OCI-M2 (cell line): Measurements from ENCODE around the gene GLYATL1B.
"Not testable (repeated sequence)": the region's sequence is repeated elsewhere in the genome, so short reads cannot be mapped to it uniquely, and the experiment has no call there.

Experiments used
- DNase-seq: peaks from one replicate; lab custom pipeline; 2025; ENCODE audit not compliant: unreplicated experiment; lab: John Stamatoyannopoulos, UW

The GLYATL1B gene

GRCh38 chr11:59095972-59096575 lies 10.0 kb downstream of the GLYATL1B start:
- not testable (repeated sequence) for DNase-seq

DNA sequence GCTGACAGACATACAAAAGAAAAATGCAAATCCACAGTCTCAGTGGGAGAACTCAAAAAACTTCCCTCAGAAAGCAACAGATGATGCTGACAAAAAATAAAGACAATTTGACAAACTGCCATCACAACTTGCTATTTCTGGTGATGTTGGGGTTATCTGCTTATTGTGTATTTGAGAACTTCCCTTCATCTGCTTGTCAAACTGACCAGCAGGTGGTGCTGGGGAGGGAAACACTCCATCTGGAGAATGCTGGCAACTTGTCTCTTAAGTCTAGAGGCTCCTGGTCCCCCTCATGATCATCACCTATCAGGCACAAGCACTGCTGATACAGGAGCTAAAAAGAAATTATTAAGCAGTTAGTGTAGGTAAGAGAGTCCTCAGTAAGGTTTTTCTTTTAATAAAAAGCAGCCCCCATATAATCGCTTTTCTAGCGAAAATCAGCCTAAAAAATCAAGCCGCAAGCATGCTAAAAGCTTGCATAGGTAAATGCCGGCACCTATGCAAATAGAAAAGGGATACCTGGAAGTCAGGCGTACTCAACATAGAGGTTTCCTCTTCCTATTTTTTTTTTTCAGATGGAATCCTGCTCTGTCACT lies 11.1 kb downstream of the GLYATL1B start:
- DNase-seq: no peak

- not testable (repeated sequence) for DNase-seq
Measured at GRCh38 chr11:59097938-59098337, 11.8 kb downstream of the GLYATL1B start.

DNA sequence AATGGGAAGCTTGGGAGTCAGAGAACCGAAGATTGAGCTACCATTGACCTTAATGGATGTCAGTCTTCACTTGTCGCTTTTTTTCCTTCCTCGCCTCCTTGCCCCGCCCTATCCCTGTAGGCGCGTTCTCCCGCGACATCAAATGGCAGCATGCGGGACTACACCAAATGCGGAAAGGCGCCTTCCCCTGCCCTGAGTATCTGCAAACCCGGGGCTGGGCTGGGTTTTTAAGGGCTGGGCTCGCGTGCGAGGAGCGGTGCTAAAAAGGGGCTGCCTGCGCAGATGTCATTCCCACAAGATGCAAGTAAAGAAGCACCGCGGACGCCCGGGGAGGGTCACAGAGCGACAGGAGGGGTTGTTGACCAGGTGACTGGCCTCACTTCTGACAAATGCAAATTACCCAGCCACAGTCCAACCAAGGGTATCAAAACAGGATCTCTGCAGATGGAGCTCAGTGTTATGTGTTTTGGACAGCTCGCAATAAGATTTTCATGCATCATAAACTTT lies 16.2 kb downstream of the GLYATL1B start:
- no peak for DNase-seq

GRCh38 chr11:59106363-59107336 lies 20.5 kb downstream of the GLYATL1B start, which contains the start of gene FAM111B:
TSS of gene FAM111B (plus strand) at chr11:59107237. CDS start at chr11:59109626, 2,389 bp downstream.
- no peak for DNase-seq

- not testable (repeated sequence) for DNase-seq
Measured at GRCh38 chr11:59107721-59108120, 21.6 kb downstream of the GLYATL1B start.

GRCh38 chr11:59112494-59112893 lies 26.4 kb downstream of the GLYATL1B start:
- no peak for DNase-seq

DNA sequence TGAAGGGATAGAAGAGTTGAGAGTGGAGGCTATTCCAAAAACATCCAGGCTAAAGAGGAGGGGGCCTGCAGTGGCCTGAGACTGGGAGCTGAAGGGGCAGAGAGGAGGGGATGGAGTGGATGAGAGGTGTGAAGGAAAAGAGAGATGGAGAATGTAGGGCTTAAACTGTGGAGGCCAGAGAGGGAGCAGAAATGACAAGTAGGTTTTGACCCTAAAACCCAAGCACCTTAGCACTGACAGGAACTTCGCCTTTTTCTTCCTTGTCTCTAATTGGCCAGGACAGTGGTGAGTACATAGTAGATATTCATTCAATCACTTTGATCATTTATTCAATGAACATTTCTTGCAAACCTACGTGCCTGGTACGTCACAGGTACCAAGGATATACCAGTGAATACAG lies 28.2 kb downstream of the GLYATL1B start:
- no peak for DNase-seq

DNA sequence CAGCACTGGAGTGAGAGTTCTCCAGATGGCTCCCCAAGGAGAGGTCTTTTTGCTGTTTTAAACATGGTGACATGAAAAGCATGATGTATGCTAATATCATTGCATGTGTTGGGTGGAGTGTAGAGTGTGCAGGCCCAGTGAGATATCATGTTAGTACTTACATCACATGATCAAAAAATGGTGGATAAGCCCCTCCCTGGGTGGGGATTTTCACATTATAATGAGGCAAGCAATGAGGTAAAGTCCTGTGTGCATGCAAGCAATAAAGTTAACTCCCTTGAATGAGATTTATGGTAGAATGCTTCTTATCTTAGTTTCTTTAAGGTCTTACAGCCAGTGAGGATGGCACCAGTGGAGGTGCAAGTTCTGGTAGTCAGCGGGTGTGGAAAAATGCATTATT lies 29.4 kb downstream of the GLYATL1B start:
- DNase-seq: no peak

DNA sequence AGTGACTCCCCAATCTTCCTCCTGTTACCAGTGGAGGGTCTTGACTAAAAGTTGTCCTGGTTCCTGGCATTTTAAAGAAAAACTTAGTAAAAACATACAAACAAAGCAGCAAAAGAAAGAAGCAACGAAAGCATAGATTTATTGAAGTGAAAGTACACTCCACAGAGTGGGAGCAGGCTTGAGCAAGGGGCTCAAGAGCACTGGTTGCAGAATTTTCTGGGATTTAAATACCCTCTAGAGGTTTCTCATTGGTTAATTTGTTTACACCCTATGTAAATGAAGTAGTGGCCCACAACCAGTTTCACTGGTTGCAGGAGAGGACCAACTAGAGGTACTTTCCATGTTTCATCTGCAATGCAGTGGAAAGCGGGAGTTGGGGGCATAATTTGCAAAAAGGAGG lies 31.7 kb downstream of the GLYATL1B start:
- no peak for DNase-seq

- no peak for DNase-seq
Measured at GRCh38 chr11:59119826-59120225, 33.7 kb downstream of the GLYATL1B start.

- peak; percentile 30 for DNase-seq
Measured at GRCh38 chr11:59135648-59136461, 49.7 kb downstream of the GLYATL1B start.

DNA sequence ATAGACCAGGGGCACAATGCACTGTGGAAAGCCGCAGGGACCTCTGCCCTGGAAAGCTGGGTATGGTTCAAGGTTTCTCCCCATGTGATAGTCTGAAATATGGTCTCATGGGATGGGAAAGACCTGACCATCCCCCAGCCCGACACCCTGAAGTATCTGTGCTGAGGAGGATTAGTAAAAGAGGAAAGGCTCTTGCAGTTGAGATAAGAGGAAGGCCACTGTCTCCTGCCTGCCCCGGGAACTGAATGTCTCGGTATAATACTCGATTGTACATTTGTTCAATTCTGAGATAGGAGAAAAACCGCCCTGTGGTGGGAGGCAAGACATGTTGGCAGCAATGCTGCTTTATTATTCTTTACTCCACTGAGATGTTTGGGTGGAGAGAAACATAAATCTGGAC lies 50.4 kb downstream of the GLYATL1B start:
- not testable (repeated sequence) for DNase-seq

- DNase-seq: no peak
Measured at GRCh38 chr11:59137190-59137589, 51.1 kb downstream of the GLYATL1B start.

DNA sequence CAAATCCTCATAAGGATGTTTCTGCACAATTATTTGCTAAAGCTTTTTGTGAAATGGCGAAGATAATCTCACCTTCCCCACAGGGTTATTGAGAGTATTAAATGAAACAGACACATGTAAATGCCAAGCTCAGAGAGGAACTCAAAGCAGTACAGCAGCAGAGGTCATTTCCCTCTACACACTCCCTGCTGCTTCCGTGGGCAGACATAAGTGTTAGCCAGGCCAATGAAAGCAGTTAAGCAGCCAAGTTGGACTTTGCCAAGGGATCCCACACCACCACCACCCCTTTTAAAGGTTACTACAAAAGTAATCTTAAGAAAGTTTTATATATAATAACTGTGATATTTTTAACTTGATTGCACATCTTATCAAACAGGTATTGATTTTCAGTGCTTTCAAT lies 52.5 kb downstream of the GLYATL1B start:
- DNase-seq: no peak

- DNase-seq: no peak
Measured at GRCh38 chr11:59141191-59141590, 55.1 kb downstream of the GLYATL1B start.

GRCh38 chr11:59141673-59142460 lies 55.8 kb downstream of the GLYATL1B start:
- DNase-seq: no peak

GRCh38 chr11:59142530-59143507 lies 56.7 kb downstream of the GLYATL1B start, which contains the start of gene FAM111A:
TSS of gene FAM111A (plus strand) at chr11:59142856. CDS start at chr11:59148873, 6,017 bp downstream.
- no peak for DNase-seq

DNA sequence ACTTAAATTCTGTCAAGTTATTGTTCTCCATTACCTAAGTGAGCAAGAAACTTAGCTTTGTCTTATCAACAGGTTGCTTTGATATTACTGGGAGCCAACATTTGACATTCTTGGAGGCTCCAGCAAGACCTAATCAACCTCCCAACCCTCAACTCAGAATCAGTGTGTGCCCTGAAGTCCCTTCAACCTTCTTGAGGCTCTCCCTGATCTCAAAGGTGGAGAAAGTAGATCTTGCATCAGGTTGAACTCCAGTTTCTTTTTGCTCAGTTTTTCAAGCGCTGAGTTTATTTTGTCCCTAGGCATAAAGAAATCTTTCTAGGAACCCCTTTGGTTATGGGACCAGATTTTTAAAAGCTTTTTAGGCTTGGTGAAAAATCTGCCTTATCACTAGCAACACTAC lies 58.0 kb downstream of the GLYATL1B start:
- no peak for DNase-seq
